HG02884 (cell line): ENCODE data around the gene SUPT4H1.

Experiments used
- ATAC-seq: cut with Tn5 transposase; IDR thresholded peaks from one replicate; pipeline ENCODE4 v1.9.1; 2021; ENCODE audit warnings: mild to moderate bottlenecking, moderate library complexity; ENCODE audit not compliant: unreplicated experiment

The SUPT4H1 gene

DNA sequence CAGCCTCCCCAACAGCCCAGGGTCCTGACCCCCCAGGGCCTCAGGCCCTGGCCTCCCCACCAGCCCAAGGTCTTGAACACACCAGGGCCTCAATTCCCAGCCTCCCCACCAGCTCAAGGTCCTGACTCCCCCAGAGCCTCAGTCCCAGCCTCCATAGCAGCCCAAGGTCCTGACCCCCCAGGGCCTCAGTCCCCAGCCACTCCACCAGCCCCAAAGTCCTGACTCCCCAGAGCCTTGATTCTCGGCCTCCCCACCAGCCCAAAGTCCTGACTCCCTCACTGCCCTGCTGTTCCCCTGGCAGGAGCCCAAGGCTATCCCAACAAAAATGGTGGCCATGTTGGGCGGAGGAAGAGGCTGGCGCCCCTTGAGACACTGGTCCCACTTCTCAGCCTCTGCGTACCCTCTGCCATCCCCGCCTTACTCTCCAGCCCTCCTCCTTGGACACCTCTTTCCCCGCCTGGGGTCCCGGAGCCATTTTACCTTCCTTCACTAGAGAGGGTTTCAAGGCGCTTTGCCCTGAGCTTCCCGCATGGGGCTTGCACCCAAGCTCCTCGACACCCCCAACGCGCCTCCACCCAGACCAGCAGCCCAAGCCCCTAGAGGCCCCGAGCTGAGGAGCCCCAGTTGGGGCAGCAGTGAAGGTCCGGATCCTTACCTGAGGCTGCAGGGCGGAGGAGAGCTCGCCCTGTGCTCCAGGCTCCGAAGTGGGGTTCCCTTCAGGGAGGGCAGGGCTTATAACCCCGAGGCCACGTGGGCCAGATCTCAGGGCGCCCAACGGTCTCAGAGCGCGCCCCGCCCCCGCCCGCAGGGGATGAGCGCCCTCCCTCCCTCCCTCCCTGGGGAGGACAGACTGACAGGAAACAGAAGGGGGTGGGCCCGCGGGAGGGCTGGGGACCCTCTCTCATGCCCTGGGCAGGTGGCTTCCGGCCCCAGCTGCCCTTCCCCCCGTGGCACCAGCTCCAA, 19.9 kb downstream of the SUPT4H1 start:
- no peak for ATAC-seq

DNA sequence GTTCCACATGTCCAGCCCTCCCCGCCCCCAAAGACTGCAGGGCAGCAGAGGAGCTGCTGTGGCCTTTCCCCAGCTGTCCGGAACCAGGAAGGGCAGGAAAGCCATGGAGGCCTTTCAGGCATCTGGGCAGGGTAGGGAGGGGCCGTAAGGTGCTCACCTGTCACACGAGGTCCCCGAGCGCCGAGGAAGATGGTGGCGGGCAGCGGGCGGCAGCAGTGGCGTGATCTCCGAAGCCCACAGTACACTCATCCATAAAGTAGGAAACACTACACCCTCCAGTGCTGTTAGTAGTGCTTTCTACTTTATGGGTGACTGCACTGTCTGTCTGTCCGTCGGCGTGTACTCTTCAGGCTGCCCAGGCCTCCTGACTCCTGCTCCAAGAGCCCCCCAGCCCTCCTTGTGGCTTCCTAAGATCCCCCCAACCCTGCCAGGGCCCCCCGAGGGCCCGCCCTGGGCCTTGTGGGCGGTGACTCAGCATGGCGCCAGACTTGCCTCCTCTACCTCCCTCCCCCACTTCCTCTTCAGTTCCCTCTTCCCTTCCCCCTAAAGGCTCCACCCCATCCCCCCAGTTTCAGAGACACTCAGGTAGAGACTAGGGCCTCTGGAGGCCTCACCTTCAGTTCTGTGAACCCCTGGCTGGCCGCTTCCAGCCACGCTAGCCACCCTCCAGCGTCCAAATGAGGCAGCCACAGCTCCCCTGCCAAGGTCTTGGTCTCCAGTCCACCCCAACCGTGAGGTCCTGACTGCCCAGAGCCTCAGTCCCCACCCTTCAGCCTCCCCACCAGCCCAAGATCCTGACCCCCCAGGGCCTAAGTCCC, 20.8 kb downstream of the SUPT4H1 start:
- no peak for ATAC-seq

- no peak for ATAC-seq
Observed at GRCh38 chr17:58330538-58330996, 21.4 kb downstream of the SUPT4H1 start.

- peak; percentile 11 for ATAC-seq
Observed at GRCh38 chr17:58329810-58330537, 22.0 kb downstream of the SUPT4H1 start.

DNA sequence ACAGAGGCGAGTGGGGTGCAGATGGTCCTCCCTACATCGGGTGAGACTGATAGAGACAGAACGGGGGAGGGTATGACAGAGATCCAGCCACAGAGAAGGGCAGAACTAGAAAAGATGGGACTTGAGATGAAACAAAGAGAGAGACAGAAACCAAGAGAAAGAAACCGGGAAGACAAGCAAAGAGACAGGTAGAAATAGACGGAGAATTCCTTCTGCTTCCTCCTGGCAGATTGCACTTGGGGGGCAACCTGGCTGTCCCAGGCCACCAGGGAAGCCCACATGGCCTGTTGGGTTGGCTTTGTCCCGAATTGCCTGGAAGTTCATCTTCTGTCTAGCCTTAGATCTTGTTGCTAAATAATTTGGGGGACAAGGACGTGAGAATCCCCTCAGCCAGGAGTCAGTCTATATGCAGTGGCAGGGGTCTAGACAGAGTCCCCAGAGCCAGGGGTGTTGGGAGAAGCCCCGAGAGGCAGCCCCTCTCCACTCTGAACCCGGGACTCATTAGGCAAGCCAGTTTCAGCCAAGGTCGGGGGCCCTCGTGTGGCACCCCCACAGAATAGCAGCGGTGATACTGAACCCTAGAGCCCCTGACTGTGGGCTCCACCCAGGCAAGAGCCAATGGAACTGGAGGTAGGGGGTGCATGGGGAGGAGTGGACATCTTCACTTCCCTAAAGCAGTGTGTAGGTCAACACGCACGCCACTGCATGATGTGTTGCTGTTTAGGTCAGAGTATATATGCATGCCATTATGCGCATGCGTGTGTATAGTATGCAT, 22.8 kb downstream of the SUPT4H1 start:
- peak; percentile 40 for ATAC-seq

DNA sequence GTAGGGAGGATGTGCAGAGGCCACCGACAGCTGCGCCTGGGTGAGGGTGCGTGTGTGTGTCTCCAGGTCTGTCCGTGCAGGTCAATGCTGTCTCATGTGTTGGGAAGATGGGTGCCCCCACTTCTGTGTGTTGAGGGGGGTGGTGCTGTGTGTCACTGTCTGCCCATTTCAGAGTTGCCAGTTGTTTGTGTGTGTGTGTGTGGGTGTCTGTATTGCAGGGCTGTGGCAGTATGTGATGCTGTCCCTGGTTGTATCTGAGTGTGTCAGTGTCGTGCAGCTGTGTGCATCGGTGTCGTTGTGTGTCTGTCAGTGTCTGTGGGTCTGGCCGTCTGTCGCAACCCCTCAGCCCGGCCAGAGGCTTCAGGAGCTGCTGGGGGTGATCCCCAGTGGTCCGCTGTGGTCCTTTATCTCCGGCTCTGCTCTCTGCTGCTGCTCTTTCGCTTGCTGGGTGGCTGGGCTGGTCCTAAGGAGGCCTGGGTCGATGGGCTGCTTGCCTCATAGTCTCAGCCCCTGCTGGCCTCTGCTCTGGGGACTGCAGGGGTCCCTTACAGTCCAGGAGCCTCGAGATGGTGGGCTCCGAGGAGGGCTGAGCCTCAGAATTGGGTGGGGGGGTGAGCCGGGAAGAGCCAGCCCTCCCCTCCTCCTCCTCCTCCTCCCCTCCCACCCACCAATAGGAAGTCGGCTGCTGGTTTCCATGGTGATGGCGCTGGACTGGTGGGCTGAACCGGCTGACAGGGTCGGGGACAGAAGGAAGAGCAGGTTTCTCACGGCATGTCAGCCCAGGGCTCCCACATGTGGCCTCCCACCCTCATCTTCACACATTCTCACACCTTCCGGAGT, 23.6 kb downstream of the SUPT4H1 start, which contains the start of gene TSPOAP1:
Gene TSPOAP1, minus strand, starts transcription at position 601 of the 840 bp plus-strand sequence. CDS start 875 bp downstream, outside the sequence.
- ATAC-seq: no peak

- ATAC-seq: no peak
Observed at GRCh38 chr17:58327363-58328194, 24.4 kb downstream of the SUPT4H1 start.

DNA sequence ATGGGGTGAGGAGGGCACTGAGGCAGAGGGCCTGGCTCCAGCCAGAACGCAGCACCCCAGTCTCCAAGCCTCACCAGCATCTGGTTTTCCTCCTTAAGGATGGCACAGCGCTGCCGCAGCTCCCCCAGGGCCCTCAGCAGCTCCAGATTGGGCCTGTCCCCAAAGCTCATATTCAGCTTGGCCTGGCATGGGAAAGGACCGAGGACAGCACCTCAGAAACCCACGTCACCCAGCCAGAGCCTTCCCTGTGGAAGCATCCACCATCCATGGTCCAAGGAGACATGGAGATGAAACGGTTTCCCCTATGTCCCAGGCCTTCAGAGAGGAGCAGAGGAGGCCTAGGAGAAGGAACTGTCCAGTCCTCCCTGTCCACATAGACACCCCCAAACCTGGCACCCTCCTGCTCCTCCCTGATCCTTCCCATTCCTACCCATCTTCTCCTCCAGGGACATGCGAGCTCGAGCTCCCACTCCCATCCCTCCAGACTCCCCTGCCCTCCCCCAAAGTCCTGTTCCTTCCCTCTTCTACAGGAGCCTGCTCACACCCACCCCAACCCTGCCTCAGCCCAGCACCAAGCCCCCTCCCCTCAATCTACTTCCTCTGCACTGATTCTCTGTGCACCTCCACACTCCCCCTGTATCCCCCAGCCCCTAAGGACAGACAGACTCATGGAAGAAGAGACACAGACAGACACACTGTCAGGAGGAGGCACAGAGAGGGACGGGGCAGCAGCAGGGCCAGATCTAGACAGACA, 25.2 kb downstream of the SUPT4H1 start:
- ATAC-seq: no peak

DNA sequence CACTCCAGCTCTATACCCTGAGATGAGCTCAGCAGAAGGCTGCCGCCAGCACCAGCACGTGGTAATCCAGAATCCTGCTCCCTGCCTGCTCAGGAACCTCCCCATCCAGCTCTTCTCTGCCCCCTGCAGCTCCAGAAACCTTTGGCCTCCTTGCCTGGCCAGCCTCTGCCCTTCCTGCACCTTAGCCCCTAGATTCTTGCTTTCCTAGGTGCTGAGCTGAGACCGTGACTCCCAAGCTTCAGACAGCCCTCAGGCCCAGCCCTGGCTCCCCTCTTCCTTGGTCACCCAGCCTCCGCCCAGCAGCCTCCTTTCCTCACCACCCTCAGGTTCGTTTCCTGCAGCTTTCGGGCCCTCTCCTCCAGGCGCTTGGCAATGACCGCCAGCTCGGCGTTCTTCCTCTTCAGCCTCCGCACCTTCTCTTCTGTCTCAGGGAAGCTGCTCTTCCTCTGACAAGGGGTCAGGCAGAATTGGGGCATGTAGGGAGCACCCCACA, 26.0 kb downstream of the SUPT4H1 start:
- no peak for ATAC-seq

GRCh38 chr17:58325289-58325726, 26.7 kb downstream of the SUPT4H1 start:
- no peak for ATAC-seq

DNA sequence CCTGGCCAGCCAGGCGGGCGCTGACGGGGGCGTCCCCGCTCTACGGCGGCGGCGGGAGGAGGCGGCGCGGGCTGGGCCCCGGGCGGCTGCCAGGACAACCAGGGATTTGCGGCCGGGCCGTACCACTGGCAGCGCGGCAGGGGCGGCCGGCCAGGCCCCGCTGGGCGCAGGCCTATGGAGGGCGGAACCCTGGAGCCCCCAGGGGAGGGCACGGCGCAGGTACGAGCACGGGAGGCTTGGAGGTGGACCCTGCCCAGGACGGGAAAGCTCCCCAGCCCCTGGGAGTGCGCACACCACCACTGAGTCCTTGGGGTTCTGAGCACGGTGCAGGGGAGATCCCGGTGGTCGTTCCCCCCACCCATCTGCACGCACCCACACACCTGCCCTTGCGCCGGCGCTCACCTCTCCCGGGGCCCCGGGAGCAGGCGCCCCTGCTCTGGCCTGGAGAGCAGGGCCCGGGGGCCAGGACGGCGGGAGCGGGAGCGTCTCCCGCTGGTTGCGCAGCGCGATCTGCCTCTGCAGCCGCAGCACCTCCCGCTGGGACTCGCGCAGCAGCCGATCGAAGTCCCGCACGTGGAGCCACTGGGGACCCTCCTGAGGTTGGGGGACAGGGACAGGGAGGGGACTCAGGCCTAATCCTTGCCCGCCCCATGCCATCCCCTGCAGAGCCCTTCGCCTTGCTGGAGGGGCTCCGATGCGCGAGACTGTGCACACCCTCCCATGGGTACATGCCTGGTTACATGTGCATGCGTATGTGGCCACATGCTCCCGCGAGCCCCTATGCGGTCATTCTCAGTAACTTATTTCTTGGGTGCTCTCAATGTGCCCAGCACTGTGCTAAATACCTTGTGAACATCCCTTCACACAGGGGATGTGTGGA, 27.4 kb downstream of the SUPT4H1 start:
- ATAC-seq: no peak

DNA sequence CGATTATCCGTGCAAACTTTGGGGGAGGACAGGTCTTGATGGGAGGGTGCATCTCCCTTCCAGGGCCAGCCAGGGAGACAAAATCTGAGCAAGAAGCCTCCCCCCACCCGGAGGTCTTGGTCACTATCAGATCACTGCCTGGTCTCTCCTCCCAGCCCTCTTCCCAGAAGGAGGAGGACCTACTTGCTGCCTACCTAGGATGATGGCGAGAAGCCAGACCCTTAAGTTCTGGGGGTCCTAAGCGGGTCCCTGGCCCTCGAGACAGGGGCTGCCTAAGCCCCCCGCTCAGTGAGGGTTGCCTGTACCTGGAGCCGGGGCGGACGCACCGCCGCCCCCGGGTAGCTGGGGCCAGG, 28.0 kb downstream of the SUPT4H1 start:
- ATAC-seq: no peak

DNA sequence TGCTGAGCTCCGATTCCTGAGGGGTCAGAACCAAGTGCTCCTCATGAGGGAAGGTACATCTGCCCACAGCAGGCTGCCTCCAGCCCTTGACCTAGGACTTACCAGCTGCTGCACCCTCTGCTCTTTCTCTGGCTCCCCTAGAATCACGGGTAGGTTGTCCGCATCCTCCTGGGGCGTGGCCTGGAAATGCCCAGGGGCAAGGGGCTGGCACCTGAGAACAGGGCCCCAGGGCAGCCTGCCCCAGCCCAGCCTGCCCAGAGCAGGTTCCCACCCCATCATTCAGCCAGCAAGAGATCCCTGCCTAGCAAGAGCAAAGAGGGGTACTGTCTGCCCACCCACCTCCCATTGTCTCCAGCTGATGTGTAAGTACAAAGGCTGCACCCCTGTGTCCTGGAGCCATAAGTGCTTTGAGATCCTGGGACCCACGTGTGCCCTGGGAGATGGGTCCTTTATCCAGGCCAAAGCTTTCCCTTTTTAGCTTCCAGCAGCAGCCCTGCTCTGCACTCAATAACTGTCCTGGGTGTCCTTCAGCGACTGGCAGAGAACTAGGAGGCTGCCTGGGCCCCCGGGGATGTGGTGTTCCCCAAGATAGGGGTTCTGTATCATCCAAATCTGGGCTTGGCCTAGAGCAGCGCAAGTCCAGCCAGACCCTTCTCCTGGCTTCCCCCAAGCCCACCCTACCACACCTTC, 28.5 kb downstream of the SUPT4H1 start:
- no peak for ATAC-seq

DNA sequence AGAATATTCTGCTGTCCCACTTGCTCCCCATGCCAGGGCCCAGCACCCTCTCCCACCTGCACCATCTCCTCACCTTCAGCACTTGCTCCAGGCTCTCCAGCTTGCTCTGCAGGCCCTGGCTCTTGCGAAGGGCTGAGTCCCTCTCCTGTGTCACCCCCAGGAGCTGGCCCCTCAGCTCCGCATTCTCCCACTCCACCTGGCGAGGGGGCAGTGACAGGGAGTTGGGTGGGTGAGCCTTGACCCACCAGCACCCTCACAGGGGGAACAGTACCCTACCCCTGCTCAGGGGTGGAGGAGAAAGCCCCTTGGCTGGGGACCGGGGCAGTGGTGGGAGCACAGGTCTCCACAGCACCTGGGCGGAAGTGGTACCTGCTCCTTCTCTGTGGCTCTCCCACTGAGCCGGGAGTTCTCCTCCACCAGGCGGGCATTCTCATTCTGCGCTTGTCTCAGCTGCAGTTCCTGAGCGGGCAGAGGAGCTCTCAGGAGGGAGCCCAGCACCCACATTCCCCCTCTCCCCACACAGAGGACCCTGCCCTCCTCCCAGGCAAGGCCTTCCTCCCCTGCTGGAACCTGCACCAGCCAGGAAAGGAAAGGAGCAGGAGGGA, 29.3 kb downstream of the SUPT4H1 start:
- no peak for ATAC-seq
